Type B pancreatic cell (in vitro differentiated cells): Measurements from ENCODE around the gene PLP2. TPM values are rescaled to one million over a fixed set of nuclear protein-coding genes. Genes with fewer than 3 reads are reported as not detected.

Source experiments
- DNase-seq: peaks from one replicate; pipeline ENCODE4 v3.0.0; 2021; ENCODE audit warnings: mixed read lengths; ENCODE audit not compliant: unreplicated experiment; ENCODE audit errors: extremely low spot score
- H3K27ac Mint-ChIP-seq: 2 replicates; pipeline ENCODE4 v1.8.0; 2021; ENCODE audit warnings: mild to moderate bottlenecking, mixed read lengths
- H3K27me3 Mint-ChIP-seq: 2 replicates; pipeline ENCODE4 v1.8.0; 2021; ENCODE audit warnings: mixed read lengths
- H3K36me3 Mint-ChIP-seq: 2 replicates; pipeline ENCODE4 v1.8.0; 2021; ENCODE audit warnings: mixed read lengths
- H3K4me1 Mint-ChIP-seq: one replicate; pipeline ENCODE4 v1.8.0; 2021; ENCODE audit warnings: mixed read lengths; ENCODE audit not compliant: unreplicated experiment
- H3K4me3 Mint-ChIP-seq: 2 replicates; pipeline ENCODE4 v1.8.0; 2021; ENCODE audit warnings: mild to moderate bottlenecking, mixed read lengths
- H3K9me3 Mint-ChIP-seq: 2 replicates; pipeline ENCODE4 v1.8.0; 2021; ENCODE audit warnings: mixed read lengths
- total RNA-seq: library from RNA; stranded (reverse); gene quantifications from 2 replicates; pipeline ENCODE4 v1.2.1, GENCODE V29; 2021; ENCODE audit warnings: low replicate concordance
- TF ChIP-seq, protein P1 (sequence below): fragments of 200-600 bp; sonication (generic); conservative IDR thresholded peaks from 2 replicates; pipeline ENCODE4 v1.5.0; 2021; ENCODE audit warnings: antibody characterized with exemption, mild to moderate bottlenecking

Gene PLP2
- total RNA-seq, 1 donor from 2014 or later: 28.2 TPM

DNA sequence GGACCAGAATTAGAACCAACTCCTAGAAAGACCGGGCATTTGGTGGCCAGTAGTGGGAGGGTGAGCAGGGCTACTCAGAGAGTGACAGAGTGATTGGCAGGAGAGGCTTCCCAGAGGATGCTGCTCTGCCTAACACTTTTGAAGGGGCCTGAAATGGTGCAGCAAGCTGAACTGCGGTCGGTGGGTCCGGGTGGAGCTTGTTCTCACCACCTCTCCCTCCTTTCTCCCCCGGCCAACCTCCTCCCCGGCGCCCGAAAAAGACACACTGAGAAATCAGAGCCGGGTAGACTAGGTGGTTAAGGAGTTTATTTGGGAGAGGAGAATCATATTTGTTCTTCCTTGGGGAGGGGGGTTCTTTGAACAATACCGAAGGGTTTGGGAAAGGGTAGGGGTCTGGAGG is 15.8 kb downstream of the PLP2 start:
- TF ChIP-seq, protein P1, sequence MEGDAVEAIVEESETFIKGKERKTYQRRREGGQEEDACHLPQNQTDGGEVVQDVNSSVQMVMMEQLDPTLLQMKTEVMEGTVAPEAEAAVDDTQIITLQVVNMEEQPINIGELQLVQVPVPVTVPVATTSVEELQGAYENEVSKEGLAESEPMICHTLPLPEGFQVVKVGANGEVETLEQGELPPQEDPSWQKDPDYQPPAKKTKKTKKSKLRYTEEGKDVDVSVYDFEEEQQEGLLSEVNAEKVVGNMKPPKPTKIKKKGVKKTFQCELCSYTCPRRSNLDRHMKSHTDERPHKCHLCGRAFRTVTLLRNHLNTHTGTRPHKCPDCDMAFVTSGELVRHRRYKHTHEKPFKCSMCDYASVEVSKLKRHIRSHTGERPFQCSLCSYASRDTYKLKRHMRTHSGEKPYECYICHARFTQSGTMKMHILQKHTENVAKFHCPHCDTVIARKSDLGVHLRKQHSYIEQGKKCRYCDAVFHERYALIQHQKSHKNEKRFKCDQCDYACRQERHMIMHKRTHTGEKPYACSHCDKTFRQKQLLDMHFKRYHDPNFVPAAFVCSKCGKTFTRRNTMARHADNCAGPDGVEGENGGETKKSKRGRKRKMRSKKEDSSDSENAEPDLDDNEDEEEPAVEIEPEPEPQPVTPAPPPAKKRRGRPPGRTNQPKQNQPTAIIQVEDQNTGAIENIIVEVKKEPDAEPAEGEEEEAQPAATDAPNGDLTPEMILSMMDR: no peak
- peaks cover 7% of the 10 kb centered on the region for H3K4me1 Mint-ChIP-seq
- H3K27ac Mint-ChIP-seq: peak overlapping the region; percentile 66
- H3K4me3 Mint-ChIP-seq: peak overlapping the region; percentile 63
- DNase-seq: no peak
- no peaks in the 10 kb centered on the region for H3K36me3 Mint-ChIP-seq
- no peaks in the 10 kb centered on the region for H3K27me3 Mint-ChIP-seq
- H3K9me3 Mint-ChIP-seq: no peaks in the 10 kb centered on the region

DNA sequence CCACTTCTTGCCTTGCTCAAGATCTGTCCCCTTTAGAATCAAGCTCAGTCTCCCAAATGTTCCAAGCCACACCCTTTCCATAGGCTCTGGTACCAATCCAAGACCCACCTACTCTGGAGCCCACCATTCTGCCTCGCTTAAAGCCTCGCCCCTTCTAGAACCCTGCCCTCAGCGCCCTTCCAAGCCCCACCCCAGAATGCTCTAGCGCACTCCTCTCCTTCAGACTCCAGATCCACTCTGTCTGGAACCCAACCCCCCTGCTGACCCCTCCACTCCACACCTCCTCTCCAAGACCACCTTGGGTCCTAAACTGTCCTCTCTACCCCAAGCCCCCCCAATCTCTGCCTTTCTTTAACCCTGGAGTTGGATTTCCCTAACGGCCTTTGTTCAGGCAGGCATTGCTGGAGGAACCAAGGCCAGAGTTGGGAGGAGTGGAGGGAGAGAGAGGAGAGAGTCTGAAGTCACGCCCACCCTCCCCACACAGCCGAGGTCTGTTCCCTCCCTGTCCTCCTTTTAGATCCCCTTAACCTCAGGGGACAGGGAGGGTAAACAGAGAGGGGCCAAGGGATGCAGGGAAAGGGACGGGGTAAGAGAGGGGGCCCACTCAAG is 16.9 kb downstream of the PLP2 start:
- Mint-ChIP-seq H3K4me1 (peaks cover 7% of the 10 kb centered on the region), H3K9me3 (no peaks in the 10 kb centered on the region), H3K27me3 (no peaks in the 10 kb centered on the region), H3K4me3 (no peak overlapping the region), H3K27ac (no peak overlapping the region), H3K36me3 (no peaks in the 10 kb centered on the region)
- DNase-seq: no peak
- TF ChIP-seq, protein P1: no peak

DNA sequence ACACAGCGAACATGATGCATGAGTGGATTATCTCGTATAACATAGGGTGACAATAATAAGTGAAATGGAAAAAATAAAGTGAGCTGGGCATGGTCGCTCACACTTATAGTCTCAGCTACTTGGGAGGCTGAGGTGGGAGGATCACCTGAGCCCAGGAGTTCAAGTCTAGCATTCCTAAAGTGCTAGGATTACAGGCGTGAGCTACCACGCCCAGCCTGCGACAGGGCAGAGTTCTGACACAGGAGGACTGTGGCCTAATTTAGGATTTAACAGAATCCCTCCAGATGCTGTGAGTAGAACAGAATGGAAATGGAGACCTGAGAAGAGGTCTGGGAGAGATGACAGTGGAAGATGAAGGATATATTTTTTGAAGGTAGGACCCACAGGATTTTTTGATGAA is 17.9 kb downstream of the PLP2 start:
- peak overlapping the region; percentile 64 for H3K4me3 Mint-ChIP-seq
- no peak for DNase-seq
- peak overlapping the region; percentile 90 for H3K27ac Mint-ChIP-seq
- peaks cover 7% of the 10 kb centered on the region for H3K4me1 Mint-ChIP-seq
- no peaks in the 10 kb centered on the region for H3K9me3 Mint-ChIP-seq
- H3K27me3 Mint-ChIP-seq: no peaks in the 10 kb centered on the region
- H3K36me3 Mint-ChIP-seq: no peaks in the 10 kb centered on the region
- TF ChIP-seq, protein P1: no peak

DNA sequence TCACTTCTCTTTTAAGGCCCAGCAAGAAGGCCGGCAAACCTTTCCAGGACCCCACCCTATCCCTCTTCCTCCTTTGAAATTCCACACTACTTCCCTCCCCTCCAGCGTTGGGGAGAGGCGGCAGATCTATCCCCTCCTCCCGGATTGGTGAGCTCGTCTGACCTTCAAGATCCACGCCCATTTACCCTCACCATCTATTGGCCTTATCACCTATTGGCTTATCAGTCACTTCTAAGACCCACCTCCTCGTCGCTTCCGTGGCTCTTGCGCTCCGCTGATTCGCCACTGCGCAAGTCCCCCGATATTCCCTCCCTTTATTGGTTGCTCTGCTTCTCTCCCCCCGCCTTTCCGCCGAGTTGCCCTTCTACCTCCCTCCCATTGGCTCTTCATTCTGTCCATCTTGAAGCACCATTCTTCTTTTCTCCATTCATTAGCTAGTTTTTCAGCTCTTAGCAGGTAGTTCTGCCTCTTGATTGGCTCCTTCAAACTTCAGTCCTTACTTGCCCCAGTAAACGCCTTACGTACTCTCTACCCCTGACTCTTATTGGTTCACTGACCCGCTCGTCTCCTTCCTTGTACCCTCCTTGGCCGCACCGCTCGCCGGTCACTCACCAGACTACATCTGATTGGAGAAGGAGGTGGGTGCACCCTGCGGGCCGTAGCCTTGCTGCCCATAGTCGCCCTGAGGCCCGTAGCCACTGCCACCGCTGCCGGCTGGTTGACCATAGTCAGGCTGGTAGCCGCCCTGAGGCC is 19.3 kb downstream of the PLP2 start:
- no peaks in the 10 kb centered on the region for H3K9me3 Mint-ChIP-seq
- TF ChIP-seq, protein P1: no peak
- peak overlapping the region; percentile 96 for H3K27ac Mint-ChIP-seq
- peaks cover 7% of the 10 kb centered on the region for H3K4me1 Mint-ChIP-seq
- peak; percentile 82 for DNase-seq
- H3K36me3 Mint-ChIP-seq: no peaks in the 10 kb centered on the region
- H3K4me3 Mint-ChIP-seq: peak overlapping the region; percentile 91
- H3K27me3 Mint-ChIP-seq: no peaks in the 10 kb centered on the region

DNA sequence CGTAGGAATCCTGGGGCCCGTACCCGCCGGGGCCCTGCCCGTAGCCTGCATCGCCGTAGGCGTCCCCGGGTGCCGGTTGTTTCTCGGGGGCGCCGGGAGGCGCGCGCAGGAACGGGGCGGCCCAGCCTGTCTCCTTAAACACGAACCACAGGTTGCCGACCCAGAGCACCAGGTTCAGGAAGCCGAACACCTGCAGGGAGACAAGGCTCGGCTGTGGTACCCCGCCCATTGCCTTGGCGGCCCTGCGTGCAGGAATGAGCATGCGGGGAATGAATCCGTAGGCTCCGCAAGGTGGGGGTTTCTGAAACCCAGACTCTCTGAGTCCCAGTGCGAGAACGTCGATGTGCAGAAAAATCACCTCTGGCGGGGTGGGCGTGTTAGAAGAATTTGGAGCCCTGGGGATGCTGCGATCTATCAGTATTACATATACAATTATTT is 19.9 kb downstream of the PLP2 start:
- TF ChIP-seq, protein P1: no peak
- H3K27me3 Mint-ChIP-seq: no peaks in the 10 kb centered on the region
- peaks cover 7% of the 10 kb centered on the region for H3K4me1 Mint-ChIP-seq
- no peaks in the 10 kb centered on the region for H3K36me3 Mint-ChIP-seq
- no peaks in the 10 kb centered on the region for H3K9me3 Mint-ChIP-seq
- H3K27ac Mint-ChIP-seq: peak overlapping the region; percentile 96
- H3K4me3 Mint-ChIP-seq: peak overlapping the region; percentile 91
- no peak for DNase-seq
